ENCODE results near the gene S100A14. TPM values are rescaled to one million over a fixed set of nuclear protein-coding genes. Genes with fewer than 3 reads are reported as not detected.

The S100A14 gene
- total and polyA plus RNA-seq, 9 of the 15 experiments (the other 6 are each of a cell fraction or from before 2014, with no cell fraction given) = 0.10 to 0.64 (median 0.24) TPM; not detected in 3

- no peak for TF ChIP-seq ZNF347 (CRISPR knock-in tag; IDR thresholded peaks at IDR 0.05; ENCODE audit: low read depth)
- TF ChIP-seq HNRNPUL1 (IDR thresholded peaks at IDR 0.05; ENCODE audit: low read length) = no peak
- no peak for TF ChIP-seq PATZ1 (CRISPR knock-in tag; IDR thresholded peaks at IDR 0.05; ENCODE audit: borderline replicate concordance)
- TF ChIP-seq, protein P1, sequence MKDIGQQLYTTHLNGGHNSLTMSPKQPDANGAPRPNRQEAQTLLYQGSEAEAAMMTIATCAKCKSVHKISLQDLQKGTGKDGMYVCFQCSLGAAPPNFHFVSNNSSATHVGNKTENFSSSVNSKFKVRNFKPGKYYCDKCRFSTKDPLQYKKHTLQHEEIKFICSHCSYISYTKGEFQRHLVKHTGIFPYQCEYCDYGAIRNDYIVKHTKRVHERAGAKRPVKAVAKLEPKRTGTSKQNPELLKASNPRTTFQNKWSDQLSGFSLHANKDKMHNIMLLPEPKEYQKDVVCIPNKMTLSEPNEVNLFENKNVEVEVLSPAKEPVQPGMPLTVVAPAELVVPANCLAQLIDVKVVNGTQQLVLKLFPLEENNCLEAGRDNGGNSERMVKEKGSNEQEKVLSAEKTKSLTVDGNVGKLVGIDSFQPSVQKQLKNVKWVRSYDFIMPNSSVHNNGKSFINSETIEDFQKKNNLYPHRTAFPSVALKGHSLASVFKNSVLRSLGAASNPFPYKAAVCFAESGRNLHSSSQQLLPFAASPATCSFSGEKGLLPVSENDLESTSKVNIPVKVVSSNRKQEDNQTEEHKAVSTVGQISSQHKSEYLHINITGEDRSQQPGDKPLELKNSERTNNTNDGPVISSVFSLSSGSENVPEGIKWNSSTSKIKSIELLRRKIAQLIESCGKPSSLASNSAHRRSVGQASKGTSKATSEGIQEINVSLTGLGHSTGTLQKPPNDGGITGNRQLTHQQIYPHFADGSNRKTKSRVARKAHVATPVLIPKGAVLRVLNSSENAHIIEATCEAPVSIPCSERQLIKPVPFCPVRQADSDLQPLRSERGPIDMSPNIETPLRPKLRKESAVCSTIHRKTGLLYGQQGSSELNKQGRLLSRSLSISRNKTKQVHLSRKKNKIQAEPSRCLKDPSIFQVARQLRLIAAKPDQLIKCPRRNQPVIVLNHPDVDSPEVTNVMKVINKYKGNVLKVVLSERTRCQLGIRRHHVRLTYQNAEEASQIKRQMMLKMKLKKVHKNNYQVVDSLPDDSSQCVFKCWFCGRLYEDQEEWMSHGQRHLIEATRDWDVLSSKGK (CRISPR knock-in tag; IDR thresholded peaks at IDR 0.05) = no peak
- TF ChIP-seq ZNF174 (CRISPR knock-in tag; IDR thresholded peaks at IDR 0.05) = no peak
- TF ChIP-seq U2AF2 (optimal IDR thresholded peaks at IDR 0.05; ENCODE audit: low read depth, low read length) = no peak
- peak; percentile 90 for TF ChIP-seq SMAD4 (CRISPR knock-in tag; conservative IDR thresholded peaks at IDR 0.05)
- TF ChIP-seq, protein P2, sequence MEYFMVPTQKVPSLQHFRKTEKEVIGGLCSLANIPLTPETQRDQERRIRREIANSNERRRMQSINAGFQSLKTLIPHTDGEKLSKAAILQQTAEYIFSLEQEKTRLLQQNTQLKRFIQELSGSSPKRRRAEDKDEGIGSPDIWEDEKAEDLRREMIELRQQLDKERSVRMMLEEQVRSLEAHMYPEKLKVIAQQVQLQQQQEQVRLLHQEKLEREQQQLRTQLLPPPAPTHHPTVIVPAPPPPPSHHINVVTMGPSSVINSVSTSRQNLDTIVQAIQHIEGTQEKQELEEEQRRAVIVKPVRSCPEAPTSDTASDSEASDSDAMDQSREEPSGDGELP (CRISPR knock-in tag; IDR thresholded peaks at IDR 0.05; ENCODE audit: borderline replicate concordance) = peak; percentile 99
- 0 out of 2 replicates have a peak, but pooled peaks have one; percentile 27 for TF ChIP-seq MITF (IDR thresholded peaks at IDR 0.05)
- peak; percentile 68 for TF ChIP-seq MAFK (IDR thresholded peaks at IDR 0.05; ENCODE audit: low read length)
- TF ChIP-seq ZFX (CRISPR knock-in tag; IDR thresholded peaks at IDR 0.05) = peak; percentile 66
- TF ChIP-seq, protein P3, sequence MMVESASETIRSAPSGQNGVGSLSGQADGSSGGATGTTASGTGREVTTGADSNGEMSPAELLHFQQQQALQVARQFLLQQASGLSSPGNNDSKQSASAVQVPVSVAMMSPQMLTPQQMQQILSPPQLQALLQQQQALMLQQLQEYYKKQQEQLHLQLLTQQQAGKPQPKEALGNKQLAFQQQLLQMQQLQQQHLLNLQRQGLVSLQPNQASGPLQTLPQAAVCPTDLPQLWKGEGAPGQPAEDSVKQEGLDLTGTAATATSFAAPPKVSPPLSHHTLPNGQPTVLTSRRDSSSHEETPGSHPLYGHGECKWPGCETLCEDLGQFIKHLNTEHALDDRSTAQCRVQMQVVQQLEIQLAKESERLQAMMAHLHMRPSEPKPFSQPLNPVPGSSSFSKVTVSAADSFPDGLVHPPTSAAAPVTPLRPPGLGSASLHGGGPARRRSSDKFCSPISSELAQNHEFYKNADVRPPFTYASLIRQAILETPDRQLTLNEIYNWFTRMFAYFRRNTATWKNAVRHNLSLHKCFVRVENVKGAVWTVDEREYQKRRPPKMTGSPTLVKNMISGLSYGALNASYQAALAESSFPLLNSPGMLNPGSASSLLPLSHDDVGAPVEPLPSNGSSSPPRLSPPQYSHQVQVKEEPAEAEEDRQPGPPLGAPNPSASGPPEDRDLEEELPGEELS (CRISPR knock-in tag; IDR thresholded peaks at IDR 0.05; ENCODE audit: borderline replicate concordance) = 0 out of 2 replicates have a peak, but pooled peaks have one; percentile 48
Observed at GRCh38 chr1:153566414-153567371, 49.4 kb downstream of the S100A14 start (continued).

All from K562 (cell line).